ENCODE data around the gene HSPBP1.

Gene HSPBP1

GRCh38 chr19:55248704-55249103, 31.2 kb downstream of the HSPBP1 start:
- H3F3A ChIP-seq (ENCODE audit: insufficient read depth, low read length) = peaks cover 5% of the 10 kb centered on the region
- H3K9me3 ChIP-seq (replicated peaks; ENCODE audit: insufficient read depth, low read length) = no peaks in the 10 kb centered on the region
- H3K4me2 ChIP-seq (ENCODE audit: low read depth, low read length) = no peak overlapping the region
- H4K20me1 ChIP-seq (ENCODE audit: insufficient read depth, low read length) = peaks cover 61% of the 10 kb centered on the region
- no peak overlapping the region for H3K9ac ChIP-seq (ENCODE audit: low read length)
- H3K36me3 ChIP-seq (replicated peaks; ENCODE audit: insufficient read depth, low read length) = 0 out of 2 replicates have a peak, but pooled peaks cover 3% of the 10 kb centered on the region
- no peak overlapping the region for H2AFZ ChIP-seq (ENCODE audit: low read length)
- no peaks in the 10 kb centered on the region for H3K27me3 ChIP-seq (replicated peaks; ENCODE audit: insufficient read depth, low read length)
- DNase-seq = no peak
- no peak overlapping the region for H3K4me3 ChIP-seq (ENCODE audit: low read length)
- H3K4me1 ChIP-seq (ENCODE audit: low read length) = peaks cover 9% of the 10 kb centered on the region
- TF ChIP-seq CTCF (IDR thresholded peaks at IDR 0.05; ENCODE audit: low read length) (no peak), EZH2 (optimal IDR thresholded peaks at IDR 0.05; ENCODE audit: low read depth, low read length) (no peak), EZH2phosphoT487 (IDR thresholded peaks at IDR 0.05; ENCODE audit: low read length) (no peak)
- no peaks in the 10 kb centered on the region for H3K9me2 ChIP-seq (replicated peaks; ENCODE audit: insufficient read depth, low read length)
- H3K27ac ChIP-seq (ENCODE audit: low read length) = no peak overlapping the region
- H3K79me2 ChIP-seq (ENCODE audit: low read length) = peaks cover 100% of the 10 kb centered on the region

GRCh38 chr19:55248166-55248675, 31.7 kb downstream of the HSPBP1 start:
- Histone ChIP-seq H3K27ac (ENCODE audit: low read length) (no peak overlapping the region), H3K4me2 (ENCODE audit: low read depth, low read length) (no peak overlapping the region), H3K36me3 (replicated peaks; ENCODE audit: insufficient read depth, low read length) (peaks cover 3% of the 10 kb centered on the region; the same call in 1 of the 2 replicates)

GRCh38 chr19:55247621-55248099, 32.2 kb downstream of the HSPBP1 start:
- Histone ChIP-seq H3K9me3 (replicated peaks; ENCODE audit: insufficient read depth, low read length) (no peaks in the 10 kb centered on the region), H3K4me1 (ENCODE audit: low read length) (no peaks in the 10 kb centered on the region), H3F3A (ENCODE audit: insufficient read depth, low read length) (no peaks in the 10 kb centered on the region), H4K20me1 (ENCODE audit: insufficient read depth, low read length) (peaks cover 54% of the 10 kb centered on the region), H3K27me3 (replicated peaks; ENCODE audit: insufficient read depth, low read length) (no peaks in the 10 kb centered on the region), H3K4me3 (ENCODE audit: low read length) (no peak overlapping the region), H3K27ac (ENCODE audit: low read length) (no peak overlapping the region), H3K9ac (ENCODE audit: low read length) (no peak overlapping the region), H3K79me2 (ENCODE audit: low read length) (peaks cover 98% of the 10 kb centered on the region), H3K4me2 (ENCODE audit: low read depth, low read length) (no peak overlapping the region), H2AFZ (ENCODE audit: low read length) (no peak overlapping the region), H3K36me3 (replicated peaks; ENCODE audit: insufficient read depth, low read length) (peaks cover 3% of the 10 kb centered on the region; the same call in 1 of the 2 replicates), H3K9me2 (replicated peaks; ENCODE audit: insufficient read depth, low read length) (no peaks in the 10 kb centered on the region)
- no peak for DNase-seq
- TF ChIP-seq EZH2 (optimal IDR thresholded peaks at IDR 0.05; ENCODE audit: low read depth, low read length) (no peak), CTCF (IDR thresholded peaks at IDR 0.05; ENCODE audit: low read length) (no peak), EZH2phosphoT487 (IDR thresholded peaks at IDR 0.05; ENCODE audit: low read length) (no peak)

More at GRCh38 chr19:55248166-55248675, 31.7 kb downstream of the HSPBP1 start:
- no peaks in the 10 kb centered on the region for H3K9me3 ChIP-seq (replicated peaks; ENCODE audit: insufficient read depth, low read length)
- no peak overlapping the region for H2AFZ ChIP-seq (ENCODE audit: low read length)
- no peak overlapping the region for H3K9ac ChIP-seq (ENCODE audit: low read length)
- no peaks in the 10 kb centered on the region for H3K9me2 ChIP-seq (replicated peaks; ENCODE audit: insufficient read depth, low read length)
- H3K27me3 ChIP-seq (replicated peaks; ENCODE audit: insufficient read depth, low read length) = no peaks in the 10 kb centered on the region
- H3F3A ChIP-seq (ENCODE audit: insufficient read depth, low read length) = 0 out of 2 replicates have a peak, but pooled peaks cover under 1% of the 10 kb centered on the region
- no peak for DNase-seq
- H4K20me1 ChIP-seq (ENCODE audit: insufficient read depth, low read length) = peaks cover 59% of the 10 kb centered on the region
- no peak overlapping the region for H3K4me3 ChIP-seq (ENCODE audit: low read length)
- H3K4me1 ChIP-seq (ENCODE audit: low read length) = peaks cover 5% of the 10 kb centered on the region
- peaks cover 100% of the 10 kb centered on the region for H3K79me2 ChIP-seq (ENCODE audit: low read length)
- TF ChIP-seq EZH2 (optimal IDR thresholded peaks at IDR 0.05; ENCODE audit: low read depth, low read length) = no peak

Measured in MM.1S (cell line).